ENCODE data around the gene ABCF3. TPM values are rescaled to one million over a fixed set of nuclear protein-coding genes. Genes with fewer than 3 reads are reported as not detected.

Gene ABCF3
- total and polyA plus RNA-seq, 2 of the 13 experiments (the other 11 are each of a cell fraction or from before 2014, with no cell fraction given) = 38.8 to 46.5 TPM

- TF ChIP-seq PAXIP1 (CRISPR knock-in tag; conservative IDR thresholded peaks at IDR 0.05) (no peak; the same call in none of the 2 replicates), POLR2A (IDR thresholded peaks at IDR 0.05; ENCODE audit: insufficient read depth in 1 of 2, low read depth in 2 of 2, low read length in 2 of 2) (peak; percentile 78 to 97), CBFB (CRISPR knock-in tag; IDR thresholded peaks at IDR 0.05) (no peak), ZNF225 (CRISPR knock-in tag; IDR thresholded peaks at IDR 0.05) (no peak), ZBTB43 (CRISPR knock-in tag; conservative IDR thresholded peaks at IDR 0.05) (0 out of 2 replicates have a peak, but pooled peaks have one; percentile 12), ZNF672 (CRISPR knock-in tag; IDR thresholded peaks at IDR 0.05) (no peak), ZFP41 (CRISPR knock-in tag; IDR thresholded peaks at IDR 0.05; ENCODE audit: borderline replicate concordance) (no peak), ZNF382 (CRISPR knock-in tag; IDR thresholded peaks at IDR 0.05; ENCODE audit: borderline replicate concordance) (no peak), RARA (CRISPR knock-in tag; IDR thresholded peaks at IDR 0.05) (no peak), ZNF160 (CRISPR knock-in tag; IDR thresholded peaks at IDR 0.05) (no peak), PRDM10 (CRISPR knock-in tag; IDR thresholded peaks at IDR 0.05; ENCODE audit: low read depth) (no peak), ZNF260 (CRISPR knock-in tag; IDR thresholded peaks at IDR 0.05; ENCODE audit: borderline replicate concordance, low read depth) (no peak), ISX (CRISPR knock-in tag; conservative IDR thresholded peaks at IDR 0.05) (no peak), RBFOX2 (IDR thresholded peaks at IDR 0.05; ENCODE audit: low read depth, low read length) (peak; percentile 85), ZNF782 (CRISPR knock-in tag; IDR thresholded peaks at IDR 0.05; ENCODE audit: borderline replicate concordance) (no peak), ELF4 (CRISPR knock-in tag; IDR thresholded peaks at IDR 0.05; ENCODE audit: borderline replicate concordance) (peak; percentile 57; the same call in 1 of the 2 replicates), ARNTL (CRISPR knock-in tag; IDR thresholded peaks at IDR 0.05) (0 out of 2 replicates have a peak, but pooled peaks have one; percentile 31), ZNF362 (CRISPR knock-in tag; IDR thresholded peaks at IDR 0.05; ENCODE audit: borderline replicate concordance) (peak; percentile 100), JUND (CRISPR knock-in tag; IDR thresholded peaks at IDR 0.05) (no peak), ZNF709 (CRISPR knock-in tag; IDR thresholded peaks at IDR 0.05) (peak; percentile 83)
These were observed 11.1 kb upstream of the ABCF3 start, which contains the start of gene AP2M1 (continued) for GRCh38 chr3:184174646-184175492.

Measured in HepG2 (cell line).